Amniotic stem cell (primary cell): ENCODE data around the gene SERPINF2.
"Not testable (repeated sequence)": the region's sequence is repeated elsewhere in the genome, so short reads cannot be mapped to it uniquely, and the experiment has no call there.

Experiments used
- DNase-seq: peaks from one replicate; lab custom pipeline; 2025; lab: John Stamatoyannopoulos, UW

SERPINF2 gene

DNA sequence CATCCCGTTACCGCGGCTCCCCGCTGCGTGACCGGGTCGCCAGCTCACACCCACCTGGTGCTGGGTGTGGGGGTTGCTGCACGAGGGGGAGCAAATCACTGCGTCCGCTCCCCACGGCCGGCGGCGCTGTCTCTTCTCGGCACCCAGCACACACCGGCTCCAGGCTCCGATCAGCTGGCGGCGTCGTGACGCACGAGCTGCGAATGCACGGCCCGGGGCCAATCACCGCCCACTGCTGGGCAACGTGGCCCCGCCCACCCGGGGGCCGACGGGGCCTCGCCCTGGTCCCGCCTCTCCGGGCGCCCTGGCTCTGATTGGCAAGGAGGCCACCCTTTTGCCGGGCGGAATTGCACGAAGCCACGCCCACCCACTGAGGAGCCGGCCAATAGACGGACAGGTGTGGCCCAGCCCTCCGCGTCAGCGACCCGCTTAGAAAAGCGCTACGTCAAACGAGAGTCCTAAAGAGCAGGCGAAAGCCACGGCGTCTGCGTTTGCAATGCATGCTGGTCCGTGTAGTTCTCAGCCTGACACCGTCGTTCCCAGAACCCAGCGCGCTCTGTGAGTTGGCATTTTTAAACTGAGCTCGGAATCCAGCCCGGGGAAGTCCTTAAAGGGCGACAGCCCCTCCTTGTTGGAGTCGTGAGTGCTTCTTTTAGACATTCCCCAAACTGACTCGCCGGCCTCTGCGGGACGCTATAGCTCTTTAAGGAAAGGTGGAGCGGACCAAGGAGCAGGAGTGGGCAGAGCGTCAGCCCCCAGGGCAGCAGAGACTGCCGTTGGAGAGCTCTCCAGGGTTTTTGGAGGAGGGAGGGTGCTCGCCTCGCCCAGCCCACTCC lies 26.4 kb upstream of the SERPINF2 start:
- peak; percentile 100 for DNase-seq

DNA sequence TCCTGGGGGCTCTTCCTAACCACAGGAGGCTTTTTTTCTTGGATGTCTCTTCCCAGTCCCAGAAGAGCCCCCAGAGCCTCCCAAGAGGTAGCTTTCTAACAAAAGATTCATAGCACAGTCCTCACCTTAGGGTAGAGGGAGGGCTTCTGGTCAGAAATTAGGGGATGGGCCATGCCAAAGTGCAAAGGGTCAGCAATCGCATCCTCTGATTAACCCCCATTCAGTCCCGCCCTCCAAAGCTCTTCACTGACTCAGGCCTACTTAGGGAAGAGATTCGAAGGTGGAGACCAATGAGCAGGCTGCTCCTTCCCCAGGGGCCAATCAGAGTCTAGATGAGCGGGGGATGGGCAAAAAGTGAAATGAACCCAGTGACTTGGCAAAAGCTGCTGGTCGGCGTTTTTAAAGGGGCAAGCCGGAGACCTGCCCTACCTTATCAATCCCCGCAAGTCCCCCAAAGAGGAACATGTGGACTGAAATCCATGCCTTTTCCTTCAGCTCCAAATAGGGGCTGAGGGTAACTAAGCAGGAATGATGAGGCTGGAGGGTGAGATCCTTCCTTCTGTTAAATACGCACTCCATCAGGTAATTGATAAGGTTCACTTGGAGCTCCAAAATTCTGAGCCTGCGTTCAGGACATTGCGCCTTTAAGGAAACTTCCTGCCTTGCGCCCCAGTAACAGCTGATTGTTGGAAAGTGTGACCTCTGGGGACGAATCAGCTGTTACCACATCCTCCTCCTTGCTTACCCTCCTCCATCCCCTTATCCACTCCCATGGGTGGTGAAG lies 25.6 kb upstream of the SERPINF2 start:
- DNase-seq, result peak; percentile 92

GRCh38 chr17:1718362-1719165 lies 24.1 kb upstream of the SERPINF2 start:
- DNase-seq, result no peak

DNA sequence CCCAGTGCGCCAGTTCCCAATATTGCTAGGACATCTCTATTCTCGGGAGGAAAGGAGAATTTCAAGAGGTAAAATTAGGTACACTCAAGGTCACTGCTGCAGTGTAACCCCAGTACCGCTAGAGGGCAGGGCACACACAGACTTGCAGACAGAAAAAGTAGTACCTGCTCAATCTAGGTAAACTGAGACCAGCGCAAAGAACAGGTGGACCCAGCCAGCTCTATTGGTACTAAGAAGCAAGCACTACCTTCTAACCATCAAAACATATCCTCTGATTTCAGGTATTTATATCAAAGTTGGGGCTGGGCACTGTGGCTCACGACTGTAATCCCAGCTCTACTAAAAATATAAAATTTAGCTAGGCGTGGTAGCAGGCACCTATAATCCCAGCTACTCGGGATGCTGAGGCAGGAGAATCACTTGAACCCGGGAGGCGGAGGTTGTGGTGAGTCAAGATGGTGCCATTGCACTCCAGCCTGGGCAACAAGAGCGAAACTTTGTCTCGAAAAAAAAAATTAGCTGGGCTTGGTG lies 21.8 kb upstream of the SERPINF2 start:
- DNase-seq, result peak; percentile 29

GRCh38 chr17:1722022-1722421 lies 20.6 kb upstream of the SERPINF2 start:
- not testable (repeated sequence) for DNase-seq

DNA sequence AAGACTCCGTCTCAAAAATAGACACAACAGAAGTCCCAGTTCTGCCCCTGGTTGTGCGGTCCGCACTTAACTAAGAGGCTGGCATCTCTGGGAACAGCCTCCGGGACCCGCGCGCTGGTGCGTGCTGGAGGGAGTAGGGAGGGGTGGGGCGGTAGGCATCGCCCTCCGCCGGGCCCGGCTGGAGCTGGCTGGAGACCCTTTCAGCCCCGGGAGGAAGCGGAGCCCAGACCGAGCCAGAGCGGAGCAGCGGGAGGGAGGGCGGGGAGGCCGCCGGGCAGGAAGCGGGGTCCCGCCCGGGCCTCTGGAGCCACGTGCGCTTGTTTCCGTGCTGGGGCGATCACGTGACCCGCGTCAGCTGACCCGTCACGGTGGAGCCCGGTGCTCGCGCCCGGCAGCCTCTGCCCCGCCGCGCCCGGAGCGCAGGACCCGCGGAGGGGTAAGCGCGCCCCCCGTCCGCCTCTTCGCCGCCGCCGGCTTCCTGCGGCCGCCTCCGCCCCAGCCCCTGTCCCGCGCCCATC lies 18.3 kb upstream of the SERPINF2 start, which contains the start of gene WDR81:
Gene WDR81 (plus strand): TSS at position 354 of the 518 bp plus-strand sequence. CDS start 256 bp downstream, outside the sequence.
- peak; percentile 63 for DNase-seq

DNA sequence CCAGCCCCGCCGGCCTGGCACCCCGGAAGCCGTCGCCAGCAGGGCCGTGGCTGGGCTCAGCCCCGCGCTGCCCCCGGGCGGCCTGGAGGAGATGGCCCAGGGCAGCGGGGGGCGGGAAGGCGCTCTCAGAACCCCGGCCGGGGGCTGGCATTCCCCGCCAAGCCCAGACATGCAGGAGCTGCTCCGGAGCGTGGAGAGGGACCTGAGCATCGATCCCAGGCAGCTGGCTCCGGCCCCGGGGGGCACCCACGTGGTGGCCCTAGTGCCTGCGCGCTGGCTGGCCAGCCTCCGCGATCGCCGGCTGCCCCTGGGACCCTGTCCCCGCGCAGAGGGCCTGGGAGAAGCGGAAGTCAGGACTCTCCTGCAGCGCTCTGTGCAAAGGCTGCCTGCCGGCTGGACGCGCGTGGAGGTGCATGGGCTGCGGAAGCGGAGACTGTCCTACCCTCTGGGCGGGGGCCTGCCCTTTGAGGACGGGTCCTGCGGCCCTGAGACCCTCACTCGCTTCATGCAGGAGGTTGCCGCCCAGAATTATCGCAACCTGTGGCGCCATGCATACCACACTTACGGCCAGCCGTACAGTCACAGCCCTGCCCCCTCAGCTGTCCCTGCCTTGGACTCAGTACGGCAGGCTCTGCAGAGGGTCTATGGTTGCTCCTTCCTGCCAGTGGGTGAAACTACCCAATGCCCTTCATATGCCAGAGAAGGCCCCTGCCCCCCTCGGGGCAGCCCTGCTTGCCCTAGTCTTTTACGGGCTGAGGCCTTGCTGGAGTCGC lies 17.6 kb upstream of the SERPINF2 start:
- DNase-seq, result no peak

DNA sequence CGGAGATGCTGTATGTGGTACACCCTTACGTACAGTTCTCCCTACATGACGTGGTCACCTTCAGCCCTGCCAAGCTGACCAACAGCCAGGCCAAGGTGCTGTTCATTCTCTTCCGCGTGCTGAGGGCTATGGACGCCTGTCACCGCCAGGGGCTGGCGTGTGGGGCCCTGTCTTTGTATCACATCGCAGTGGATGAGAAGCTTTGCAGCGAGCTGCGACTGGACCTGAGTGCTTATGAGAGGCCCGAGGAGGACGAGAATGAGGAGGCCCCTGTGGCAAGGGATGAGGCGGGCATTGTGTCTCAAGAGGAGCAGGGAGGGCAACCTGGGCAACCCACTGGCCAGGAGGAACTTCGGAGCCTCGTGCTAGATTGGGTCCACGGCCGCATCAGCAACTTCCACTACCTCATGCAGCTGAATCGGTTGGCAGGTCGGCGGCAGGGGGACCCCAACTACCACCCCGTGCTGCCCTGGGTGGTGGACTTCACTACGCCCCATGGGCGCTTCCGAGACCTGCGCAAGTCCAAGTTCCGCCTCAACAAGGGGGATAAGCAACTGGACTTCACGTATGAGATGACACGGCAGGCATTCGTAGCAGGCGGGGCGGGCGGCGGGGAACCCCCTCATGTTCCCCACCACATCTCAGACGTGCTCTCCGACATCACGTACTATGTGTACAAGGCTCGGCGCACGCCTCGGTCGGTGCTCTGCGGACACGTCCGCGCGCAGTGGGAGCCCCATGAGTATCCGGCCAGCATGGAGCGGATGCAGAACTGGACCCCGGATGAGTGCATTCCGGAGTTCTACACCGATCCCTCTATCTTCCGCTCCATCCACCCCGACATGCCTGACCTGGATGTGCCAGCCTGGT lies 16.8 kb upstream of the SERPINF2 start:
- DNase-seq, result no peak

- no peak for DNase-seq
These were observed 15.9 kb upstream of the SERPINF2 start for GRCh38 chr17:1726626-1727257.

DNA sequence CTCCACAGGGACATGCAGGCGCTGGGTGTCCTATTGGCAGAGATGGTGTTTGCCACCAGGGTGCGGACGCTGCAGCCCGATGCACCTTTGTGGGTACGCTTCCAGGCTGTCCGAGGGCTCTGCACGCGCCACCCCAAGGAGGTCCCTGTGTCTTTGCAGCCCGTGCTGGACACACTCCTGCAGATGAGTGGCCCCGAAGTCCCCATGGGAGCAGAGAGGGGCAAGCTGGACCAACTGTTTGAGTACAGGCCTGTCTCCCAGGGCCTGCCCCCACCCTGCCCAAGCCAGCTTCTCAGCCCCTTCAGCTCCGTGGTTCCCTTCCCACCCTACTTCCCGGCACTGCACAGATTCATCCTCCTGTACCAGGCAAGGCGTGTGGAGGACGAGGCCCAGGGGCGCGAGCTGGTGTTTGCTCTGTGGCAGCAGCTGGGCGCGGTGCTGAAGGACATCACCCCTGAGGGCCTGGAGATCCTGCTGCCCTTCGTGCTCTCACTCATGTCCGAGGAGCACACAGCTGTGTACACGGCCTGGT lies 15.3 kb upstream of the SERPINF2 start:
- no peak for DNase-seq

GRCh38 chr17:1727876-1728630 lies 14.6 kb upstream of the SERPINF2 start:
- DNase-seq, result no peak

- DNase-seq, result no peak
These were observed 12.7 kb upstream of the SERPINF2 start for GRCh38 chr17:1729966-1730325.

DNA sequence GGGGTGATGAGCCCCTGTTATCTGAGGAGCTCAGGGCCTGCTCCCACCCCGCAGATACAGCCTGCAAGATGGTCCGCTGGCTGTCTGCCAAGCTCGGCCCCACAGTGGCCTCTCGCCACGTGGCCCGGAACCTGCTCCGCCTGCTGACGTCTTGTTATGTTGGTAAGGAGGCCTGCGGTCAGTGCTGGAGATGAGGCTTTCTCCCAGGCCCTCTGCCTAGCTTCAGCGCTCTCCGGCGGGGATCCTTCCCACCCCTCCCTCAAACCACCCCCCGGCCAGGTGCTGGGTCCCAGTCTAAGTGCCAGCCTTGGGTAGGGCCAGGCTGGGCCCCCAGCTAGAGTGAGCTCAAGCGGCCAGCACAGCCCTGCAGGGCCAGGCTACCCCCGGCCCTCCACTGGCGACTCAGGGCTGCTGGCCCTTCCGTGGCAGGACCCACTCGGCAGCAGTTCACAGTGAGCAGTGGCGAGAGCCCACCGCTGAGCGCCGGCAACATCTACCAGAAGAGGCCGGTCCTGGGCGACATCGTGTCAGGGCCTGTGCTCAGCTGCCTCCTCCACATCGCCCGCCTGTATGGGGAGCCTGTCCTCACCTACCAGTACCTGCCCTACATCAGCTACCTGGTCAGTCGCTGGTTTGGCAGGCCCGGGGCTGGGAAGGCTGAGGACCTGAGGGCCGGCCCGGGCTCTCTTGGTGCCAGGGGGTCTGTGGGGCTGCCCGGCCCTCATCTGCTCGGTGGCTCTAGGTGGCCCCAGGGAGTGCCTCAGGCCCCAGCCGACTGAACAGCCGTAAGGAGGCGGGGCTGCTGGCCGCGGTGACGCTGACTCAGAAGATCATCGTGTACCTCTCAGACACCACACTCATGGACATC lies 12.1 kb upstream of the SERPINF2 start:
- DNase-seq, result no peak

GRCh38 chr17:1731194-1731506 lies 11.5 kb upstream of the SERPINF2 start:
- DNase-seq, result no peak

GRCh38 chr17:1732241-1732832 lies 10.3 kb upstream of the SERPINF2 start:
- no peak for DNase-seq

GRCh38 chr17:1732833-1733321 lies 9.8 kb upstream of the SERPINF2 start:
- no peak for DNase-seq

DNA sequence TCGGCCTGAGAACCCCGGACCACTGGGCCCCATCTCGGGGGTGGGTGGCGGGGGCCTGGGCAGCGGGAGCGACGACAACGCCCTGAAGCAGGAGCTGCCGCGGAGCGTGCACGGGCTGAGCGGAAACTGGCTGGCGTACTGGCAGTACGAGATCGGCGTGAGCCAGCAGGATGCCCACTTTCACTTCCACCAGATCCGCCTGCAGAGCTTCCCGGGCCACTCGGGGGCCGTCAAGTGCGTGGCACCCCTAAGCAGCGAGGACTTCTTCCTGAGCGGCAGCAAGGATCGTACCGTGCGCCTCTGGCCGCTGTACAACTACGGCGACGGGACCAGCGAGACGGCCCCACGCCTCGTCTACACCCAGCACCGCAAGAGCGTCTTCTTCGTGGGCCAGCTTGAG lies 8.9 kb upstream of the SERPINF2 start:
- no peak for DNase-seq
